Stimulated activated CD4-positive, alpha-beta T cell treated with anti-CD3 and anti-CD28 coated beads, Interleukin-12 subunit alpha, Interleukin-12 subunit beta, amount 100 ng/mL, for 24 hours (primary cell): ENCODE measurements around the gene CAMTA2.
"Not testable (repeated sequence)": the region's sequence is repeated elsewhere in the genome, so short reads cannot be mapped to it uniquely, and the experiment has no call there.

Experiments used
- DNase-seq, 2 experiments: peaks; one replicate each; pipeline ENCODE4 v3.0.0-alpha.2; 2020; ENCODE audit warnings: low read depth in 2 of 2

CAMTA2 gene

GRCh38 chr17:4934173-4934979, 53.1 kb downstream of the CAMTA2 start:
- DNase-seq: no peak

GRCh38 chr17:4933646-4934045, 53.8 kb downstream of the CAMTA2 start:
- DNase-seq: no peak

GRCh38 chr17:4932756-4933155, 54.7 kb downstream of the CAMTA2 start:
- no peak for DNase-seq

DNA sequence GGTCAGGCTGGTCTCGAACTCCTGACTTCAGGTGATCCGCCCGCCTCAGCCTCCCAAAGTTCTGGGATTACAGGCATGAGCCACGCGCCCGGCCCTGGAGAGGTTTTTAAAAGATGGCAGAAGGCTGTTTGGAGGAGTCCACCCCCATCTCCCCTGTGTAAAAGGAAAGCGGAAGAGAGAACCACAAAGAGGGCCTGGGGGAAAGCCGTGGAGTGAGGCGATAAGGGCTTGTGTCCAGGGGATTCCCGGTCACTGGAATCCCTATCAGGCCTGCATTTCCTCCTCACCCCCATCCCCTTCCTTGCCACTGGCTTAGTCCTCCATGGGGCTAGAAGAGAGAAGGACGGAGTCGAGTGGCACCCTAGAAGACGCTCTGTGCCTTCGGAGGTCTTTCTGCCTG, 55.5 kb downstream of the CAMTA2 start, which contains the start of gene GP1BA:
Gene GP1BA, plus strand, starts transcription at position 315 of the 400 bp plus-strand sequence. CDS start 328 bp downstream, outside the sequence.
- DNase-seq: no peak

DNA sequence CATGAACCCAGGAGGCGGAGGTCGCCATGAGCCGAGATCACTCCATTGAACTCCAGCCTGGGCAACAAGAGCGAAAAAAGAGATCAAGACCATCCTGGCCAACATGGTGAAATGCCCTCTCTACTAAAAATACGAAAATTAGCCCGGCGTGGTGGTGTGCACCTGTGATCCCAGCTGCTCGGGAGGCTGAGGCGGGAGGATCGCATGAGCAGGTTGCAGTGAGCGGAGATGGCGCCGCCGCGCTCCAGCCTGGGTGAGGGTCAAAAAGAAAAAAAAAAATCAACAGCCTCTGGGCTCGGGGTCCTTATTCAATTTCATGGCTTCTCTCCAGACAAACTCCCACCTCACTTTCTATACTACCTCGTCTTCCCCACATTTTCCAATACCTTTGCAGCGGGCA, 58.6 kb downstream of the CAMTA2 start:
- DNase-seq: no peak

- DNase-seq: not testable (repeated sequence)
Observed at GRCh38 chr17:4926577-4927335, 60.7 kb downstream of the CAMTA2 start.

DNA sequence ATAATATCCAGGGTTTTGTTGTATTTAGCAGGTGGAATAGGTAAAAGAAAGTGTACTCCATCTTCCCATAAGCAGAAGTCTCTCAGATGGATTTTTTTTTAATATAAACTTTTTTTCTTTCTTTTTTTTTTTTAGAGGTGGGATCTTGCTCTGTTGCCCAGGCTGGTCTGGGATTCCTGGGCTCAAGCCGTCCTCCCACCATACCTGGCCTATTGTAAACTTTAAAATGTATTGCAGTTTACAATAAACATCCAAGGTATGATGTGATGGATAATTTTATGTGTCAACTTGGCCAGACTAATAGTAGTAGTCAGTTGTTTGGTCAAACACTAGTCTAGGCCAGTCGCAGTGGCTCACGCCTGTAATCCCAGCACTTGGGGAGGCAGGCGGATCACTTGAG, 66.2 kb downstream of the CAMTA2 start:
- DNase-seq: no peak

DNA sequence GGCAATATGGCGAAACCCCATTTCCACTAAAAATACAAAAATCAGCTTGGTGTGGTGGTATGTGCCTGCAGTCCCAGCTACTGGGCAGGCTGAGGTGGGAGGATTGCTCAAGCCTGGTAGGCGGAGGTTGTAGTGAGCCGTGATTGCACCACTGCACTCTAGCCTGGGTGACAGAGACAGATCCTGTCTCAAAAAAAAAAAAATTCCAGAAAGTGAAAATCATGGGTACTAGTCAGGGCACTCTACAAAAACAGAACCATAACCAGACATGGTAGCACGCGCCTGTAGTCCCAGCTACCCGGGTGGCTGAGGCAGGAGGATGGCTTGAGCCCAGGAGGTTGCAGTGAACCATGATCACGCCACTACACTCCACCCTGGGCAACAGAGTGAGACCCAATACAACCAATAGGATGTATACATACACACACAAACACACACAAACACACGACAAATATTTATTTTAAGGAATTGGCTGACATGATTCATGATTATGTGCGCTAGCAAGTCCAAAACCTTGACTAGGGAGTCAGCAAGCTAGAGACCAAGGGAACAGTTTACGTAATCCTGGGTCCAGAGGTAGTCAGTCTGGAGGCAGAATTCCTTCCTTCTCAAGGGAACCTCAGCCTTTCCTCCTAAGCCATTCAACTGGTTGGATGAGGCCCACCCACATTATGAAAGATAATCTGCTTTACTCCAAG, 67.0 kb downstream of the CAMTA2 start:
- DNase-seq: no peak

- no peak for DNase-seq
Observed at GRCh38 chr17:4919511-4920047, 67.9 kb downstream of the CAMTA2 start.
